ENCODE results near the gene POU3F1. TPM values are rescaled to one million over a fixed set of nuclear protein-coding genes. Genes with fewer than 3 reads are reported as not detected.

Gene POU3F1
- total RNA-seq, 1 experiment from 2014 or later = 5.8 TPM

DNA sequence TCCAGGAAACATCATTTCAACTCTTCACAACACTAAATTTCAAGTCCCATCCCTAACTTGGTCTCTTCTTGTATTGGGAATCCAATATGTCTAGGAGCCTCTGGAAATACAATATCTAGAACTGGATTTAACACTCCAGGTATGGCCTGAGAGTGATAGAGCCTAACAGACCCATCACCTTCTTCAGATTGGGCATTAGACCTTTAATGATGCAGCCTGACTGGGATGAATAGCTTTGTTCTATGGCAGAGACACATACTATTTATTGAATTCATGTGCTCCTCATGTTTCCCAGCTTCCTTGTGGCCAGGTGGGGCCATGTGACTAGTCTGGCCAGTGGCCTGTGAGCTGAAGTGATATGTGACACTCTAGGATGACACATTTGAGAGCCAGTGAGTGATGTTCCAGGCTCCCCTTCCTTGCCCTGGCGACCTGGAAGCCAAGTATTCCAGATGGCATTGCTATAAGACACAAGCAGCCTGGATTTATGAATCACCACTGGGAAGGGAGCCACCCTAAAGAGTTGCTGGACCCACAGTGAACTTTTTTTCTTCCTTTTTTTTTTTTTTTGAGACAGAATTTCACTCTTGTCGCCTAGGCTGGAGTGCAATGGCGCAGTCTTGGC lies 31.0 kb upstream of the POU3F1 start:
- H3K27ac Mint-ChIP-seq = no peak overlapping the region

More for the DNA sequence above, 31.0 kb upstream of the POU3F1 start:
- H3K4me3 Mint-ChIP-seq = no peak overlapping the region
- H3K9me3 ChIP-seq (ENCODE audit: control insufficient read depth, low read depth, low read length) = no peaks in the 10 kb centered on the region
- H2AFZ ChIP-seq (ENCODE audit: low read length) = no peak overlapping the region
- H3K79me1 ChIP-seq (ENCODE audit: insufficient read depth, low read depth, low read length, poor library complexity, severe bottlenecking) = no peaks in the 10 kb centered on the region
- peaks cover 1 to 4% (median 3%) of the 10 kb centered on the region in 3 experiments; a peak in 3 of 7 replicates for H3K36me3 Mint-ChIP-seq (ENCODE audit: insufficient read depth in 1 of 3, low read depth in 3 of 3)
- no peak overlapping the region for H3T11ph ChIP-seq (ENCODE audit: low read length)
- DNase-seq = no peak
- no peaks in the 10 kb centered on the region for H3K79me2 ChIP-seq (ENCODE audit: insufficient read depth, low read length)
- no peak overlapping the region for H4K91ac ChIP-seq (ENCODE audit: insufficient read length, low read depth, low read length)
- no CpG with 5 or more reads among the region's 3 CpGs for WGBS (ENCODE audit: extremely low coverage, insufficient read length, low lambda C conversion rate)
- TF ChIP-seq, protein P1, sequence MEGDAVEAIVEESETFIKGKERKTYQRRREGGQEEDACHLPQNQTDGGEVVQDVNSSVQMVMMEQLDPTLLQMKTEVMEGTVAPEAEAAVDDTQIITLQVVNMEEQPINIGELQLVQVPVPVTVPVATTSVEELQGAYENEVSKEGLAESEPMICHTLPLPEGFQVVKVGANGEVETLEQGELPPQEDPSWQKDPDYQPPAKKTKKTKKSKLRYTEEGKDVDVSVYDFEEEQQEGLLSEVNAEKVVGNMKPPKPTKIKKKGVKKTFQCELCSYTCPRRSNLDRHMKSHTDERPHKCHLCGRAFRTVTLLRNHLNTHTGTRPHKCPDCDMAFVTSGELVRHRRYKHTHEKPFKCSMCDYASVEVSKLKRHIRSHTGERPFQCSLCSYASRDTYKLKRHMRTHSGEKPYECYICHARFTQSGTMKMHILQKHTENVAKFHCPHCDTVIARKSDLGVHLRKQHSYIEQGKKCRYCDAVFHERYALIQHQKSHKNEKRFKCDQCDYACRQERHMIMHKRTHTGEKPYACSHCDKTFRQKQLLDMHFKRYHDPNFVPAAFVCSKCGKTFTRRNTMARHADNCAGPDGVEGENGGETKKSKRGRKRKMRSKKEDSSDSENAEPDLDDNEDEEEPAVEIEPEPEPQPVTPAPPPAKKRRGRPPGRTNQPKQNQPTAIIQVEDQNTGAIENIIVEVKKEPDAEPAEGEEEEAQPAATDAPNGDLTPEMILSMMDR (conservative IDR thresholded peaks at IDR 0.05) = no peak
- H3K27ac ChIP-seq (ENCODE audit: insufficient read length, low read depth, low read length) = no peak overlapping the region
- H3K23me2 ChIP-seq (ENCODE audit: insufficient read length, low read depth, low read length, poor library complexity, severe bottlenecking) = no peaks in the 10 kb centered on the region
- H3K4ac ChIP-seq (ENCODE audit: low read depth, low read length) = no peak overlapping the region
- H2BK120ac ChIP-seq (ENCODE audit: low read depth, low read length, poor library complexity, severe bottlenecking) = no peak overlapping the region
- no peaks in the 10 kb centered on the region; a peak in 1 of 5 replicates for H3K9me3 Mint-ChIP-seq
- H3K27me3 ChIP-seq (ENCODE audit: insufficient read depth, low read length) = no peaks in the 10 kb centered on the region
- H3K23ac ChIP-seq (ENCODE audit: insufficient read length, low read depth, low read length) = no peak overlapping the region
- no peak overlapping the region for H3K18ac ChIP-seq (ENCODE audit: insufficient read length, low read depth, low read length)
- no peaks in the 10 kb centered on the region; the same call in none of the 2 replicates for H3K4me1 ChIP-seq (ENCODE audit: insufficient read depth, low read length)
- H3K4me2 ChIP-seq (ENCODE audit: insufficient read depth, insufficient read length, low read length) = no peak overlapping the region
- H2BK12ac ChIP-seq (ENCODE audit: insufficient read length, low read depth, low read length) = no peak overlapping the region
- H3K27me3 Mint-ChIP-seq (ENCODE audit: low read depth) = no peaks in the 10 kb centered on the region; the same call in 1 of the 2 replicates
- H4K20me1 ChIP-seq (ENCODE audit: control insufficient read depth, insufficient read depth, insufficient read length) = no peaks in the 10 kb centered on the region
- no peak overlapping the region for H3K14ac ChIP-seq (ENCODE audit: insufficient read depth, low read length)
- H3K4me1 Mint-ChIP-seq = peaks cover 24 to 36% of the 10 kb centered on the region in 2 experiments
- no peak overlapping the region for H4K5ac ChIP-seq (ENCODE audit: insufficient read length, low read depth, low read length)
- H4K8ac ChIP-seq (replicated peaks; ENCODE audit: insufficient read length, low read depth, low read length) = no peak overlapping the region
- no peak overlapping the region for H2BK20ac ChIP-seq (ENCODE audit: low read depth, low read length, poor library complexity, severe bottlenecking)
- H3K9ac ChIP-seq (ENCODE audit: extremely low read depth, insufficient read length, low read length) = no peak overlapping the region
- no peak overlapping the region for H3K56ac ChIP-seq (ENCODE audit: insufficient read length, low read depth, low read length)
- no peak overlapping the region for H2BK5ac ChIP-seq (ENCODE audit: insufficient read length, low read length)
- no peak overlapping the region for H2AK5ac ChIP-seq (ENCODE audit: insufficient read length, low read length)
- no peak overlapping the region for H2BK15ac ChIP-seq (ENCODE audit: low read depth, low read length)

Data from H9 (cell line).